Smooth muscle cell (in vitro differentiated cells): Measurements from ENCODE around the gene JARID2. TPM values are rescaled to one million over a fixed set of nuclear protein-coding genes. Genes with fewer than 3 reads are reported as not detected.

ENCODE experiments used
- DNase-seq: peaks from one replicate; lab custom pipeline; 2025; ENCODE audit not compliant: unreplicated experiment; lab: John Stamatoyannopoulos, UW
- H2AFZ ChIP-seq: fragments of 200-600 bp; sonication (generic); 2 replicates; pipeline ENCODE4 v1.6.0; 2016; ENCODE audit warnings: antibody characterized with exemption, low read depth, mild to moderate bottlenecking
- H3F3A ChIP-seq: fragments of 200-600 bp; sonication (generic); 2 replicates; pipeline ENCODE4 v1.6.0; 2017; ENCODE audit warnings: antibody characterized with exemption, low read depth
- H3K27ac ChIP-seq: fragments of 200-600 bp; sonication (generic); 2 replicates; pipeline ENCODE4 v1.5.1; 2016; ENCODE audit warnings: low read depth, mild to moderate bottlenecking
- H3K27me3 ChIP-seq: fragments of 200-600 bp; sonication (generic); 2 replicates; pipeline ENCODE4 v1.6.1; 2016; ENCODE audit warnings: low read depth, mild to moderate bottlenecking
- H3K36me3 ChIP-seq: fragments of 200-600 bp; sonication (generic); 2 replicates; pipeline ENCODE4 v1.5.1; 2016; ENCODE audit warnings: low read depth
- H3K4me1 ChIP-seq: fragments of 200-600 bp; sonication (generic); 2 replicates; pipeline ENCODE4 v1.5.1; 2016; ENCODE audit warnings: low read depth
- H3K4me2 ChIP-seq: fragments of 200-600 bp; sonication (generic); 2 replicates; pipeline ENCODE4 v1.6.0; 2016; ENCODE audit warnings: mild to moderate bottlenecking
- H3K4me3 ChIP-seq: fragments of 200-600 bp; sonication (generic); 2 replicates; pipeline ENCODE4 v1.5.1; 2016; ENCODE audit warnings: mild to moderate bottlenecking
- H3K79me2 ChIP-seq: fragments of 200-600 bp; sonication (generic); 2 replicates; pipeline ENCODE4 v1.6.0; 2016; ENCODE audit warnings: low read depth, mild to moderate bottlenecking
- H3K9ac ChIP-seq: fragments of 200-600 bp; sonication (generic); 2 replicates; pipeline ENCODE4 v1.6.0; 2016; ENCODE audit warnings: low read depth
- H3K9me3 ChIP-seq: fragments of 200-600 bp; sonication (generic); replicated peaks from 2 replicates; pipeline ENCODE4 v1.5.1; 2016; ENCODE audit warnings: low read depth
- H4K20me1 ChIP-seq: fragments of 200-600 bp; sonication (generic); 2 replicates; pipeline ENCODE4 v1.6.0; 2016; ENCODE audit warnings: low read depth
- CTCF ChIP-seq: fragments of 200-600 bp; sonication (generic); IDR thresholded peaks from 2 replicates; pipeline ENCODE4 v1.5.1; 2017; ENCODE audit warnings: borderline replicate concordance, mild to moderate bottlenecking, antibody characterized with exemption; ENCODE audit not compliant: insufficient read depth, poor library complexity, severe bottlenecking
- WGBS: methylation state at CpG from one replicate; pipeline ENCODE4 v1.1.7; 2016; ENCODE audit warnings: low lambda C conversion rate; 5-methylcytosine and 5-hydroxymethylcytosine counted together
- polyA plus RNA-seq: library from polyadenylated mRNA; unstranded; fragments of >200 nt; fragmentation: Nextera tagmentation; extraction: Ambion mirVana; gene quantifications from 2 replicates; pipeline ENCODE4 v1.2.1, GENCODE V29; 2016
- total RNA-seq: library from RNA; depleted of rRNA; stranded (reverse); fragments of >200 nt; gene quantifications from 2 replicates; pipeline ENCODE4 v1.2.3, GENCODE V29; 2014

The JARID2 gene
- total and polyA plus RNA-seq, 2 experiments from 2014 or later: 5.2 to 10.2 TPM

GRCh38 chr6:15536198-15536955, 290.5 kb downstream of the JARID2 start:
- Histone ChIP-seq H3K9ac (no peak overlapping the region), H3K9me3 (no peaks in the 10 kb centered on the region), H3K4me3 (no peak overlapping the region), H3K4me1 (no peaks in the 10 kb centered on the region), H3K79me2 (no peaks in the 10 kb centered on the region), H3K27ac (no peak overlapping the region), H4K20me1 (no peaks in the 10 kb centered on the region), H2AFZ (no peak overlapping the region), H3K36me3 (no peaks in the 10 kb centered on the region), H3K4me2 (no peak overlapping the region), H3F3A (no peaks in the 10 kb centered on the region), H3K27me3 (no peaks in the 10 kb centered on the region)
- no peak for DNase-seq
- no peak for TF ChIP-seq CTCF
- WGBS: 81% methylated on average over 4 of the region's 4 CpGs

GRCh38 chr6:15538106-15538505, 292.2 kb downstream of the JARID2 start:
- Histone ChIP-seq H3K27me3 (no peaks in the 10 kb centered on the region), H3K4me1 (no peaks in the 10 kb centered on the region), H4K20me1 (no peaks in the 10 kb centered on the region), H3K79me2 (no peaks in the 10 kb centered on the region), H3K36me3 (no peaks in the 10 kb centered on the region), H3K27ac (no peak overlapping the region), H3K9ac (no peak overlapping the region), H2AFZ (no peak overlapping the region), H3K4me2 (no peak overlapping the region), H3F3A (no peaks in the 10 kb centered on the region), H3K9me3 (no peaks in the 10 kb centered on the region), H3K4me3 (no peak overlapping the region)
- WGBS: 92% methylated on average over 5 of the region's 5 CpGs
- no peak for DNase-seq
- no peak for TF ChIP-seq CTCF

GRCh38 chr6:15538766-15539495, 293.1 kb downstream of the JARID2 start:
- 94% methylated on average over 9 of the region's 9 CpGs for WGBS
- Histone ChIP-seq H3K27ac (no peak overlapping the region), H3K9ac (no peak overlapping the region), H3K79me2 (no peaks in the 10 kb centered on the region), H3F3A (no peaks in the 10 kb centered on the region), H2AFZ (no peak overlapping the region), H3K9me3 (no peaks in the 10 kb centered on the region), H4K20me1 (peaks cover under 1% of the 10 kb centered on the region), H3K4me2 (no peak overlapping the region), H3K27me3 (no peaks in the 10 kb centered on the region), H3K36me3 (no peaks in the 10 kb centered on the region), H3K4me3 (no peak overlapping the region), H3K4me1 (no peaks in the 10 kb centered on the region)
- no peak for TF ChIP-seq CTCF
- DNase-seq: no peak
